ENCODE results near the gene NOL3. TPM values are rescaled to one million over a fixed set of nuclear protein-coding genes. Genes with fewer than 3 reads are reported as not detected.

Gene NOL3
- total RNA-seq, 1 donor from 2014 or later = 5.8 TPM

GRCh38 chr16:67150833-67151396, 19.4 kb upstream of the NOL3 start, which contains the start of gene B3GNT9:
Gene B3GNT9 (minus strand): TSS chr16:67150998. CDS start chr16:67150485, 513 bp downstream.
- H3K36me3 Mint-ChIP-seq (ENCODE audit: low read depth) = peaks cover 10% of the 10 kb centered on the region
- H3K4me3 Mint-ChIP-seq = peak within 1 kb of the TSS; percentile 84
- H3K9me3 Mint-ChIP-seq = no peaks in the 10 kb centered on the region
- H3K27me3 Mint-ChIP-seq (ENCODE audit: low read depth) = peaks cover 53% of the 10 kb centered on the region
- peaks cover 4% of the 10 kb centered on the region for H3K4me1 Mint-ChIP-seq
- H3K27ac Mint-ChIP-seq (ENCODE audit: unreplicated experiment) = no peak within 1 kb of the TSS
- TF ChIP-seq CTCF (conservative IDR thresholded peaks at IDR 0.05) = no peak
- DNase-seq (ENCODE audit: low read depth, low spot score) = peak; percentile 52

- H3K27ac Mint-ChIP-seq (ENCODE audit: unreplicated experiment) = no peak overlapping the region
- peak overlapping the region; percentile 84 for H3K4me3 Mint-ChIP-seq
- H3K4me1 Mint-ChIP-seq = peaks cover 4% of the 10 kb centered on the region
- no peaks in the 10 kb centered on the region for H3K9me3 Mint-ChIP-seq
- DNase-seq (ENCODE audit: low read depth, low spot score) = no peak
- peaks cover 59% of the 10 kb centered on the region for H3K27me3 Mint-ChIP-seq (ENCODE audit: low read depth)
- H3K36me3 Mint-ChIP-seq (ENCODE audit: low read depth) = peaks cover 10% of the 10 kb centered on the region
- peak; percentile 13 for TF ChIP-seq CTCF (conservative IDR thresholded peaks at IDR 0.05)
Measured at GRCh38 chr16:67151431-67152097, 18.8 kb upstream of the NOL3 start.

- H3K4me1 Mint-ChIP-seq = peaks cover 12% of the 10 kb centered on the region
- no peak for TF ChIP-seq CTCF (conservative IDR thresholded peaks at IDR 0.05)
- H3K27ac Mint-ChIP-seq (ENCODE audit: unreplicated experiment) = no peak overlapping the region
- H3K27me3 Mint-ChIP-seq (ENCODE audit: low read depth) = peaks cover 84% of the 10 kb centered on the region
- no peak for DNase-seq (ENCODE audit: low read depth, low spot score)
- no peaks in the 10 kb centered on the region for H3K36me3 Mint-ChIP-seq (ENCODE audit: low read depth)
- H3K4me3 Mint-ChIP-seq = no peak overlapping the region
- no peaks in the 10 kb centered on the region for H3K9me3 Mint-ChIP-seq
Measured at GRCh38 chr16:67154578-67155294, 15.6 kb upstream of the NOL3 start.

GRCh38 chr16:67155295-67156142, 14.8 kb upstream of the NOL3 start:
- peak; percentile 84 for DNase-seq (ENCODE audit: low read depth, low spot score)
- H3K36me3 Mint-ChIP-seq (ENCODE audit: low read depth) = no peaks in the 10 kb centered on the region
- no peaks in the 10 kb centered on the region for H3K9me3 Mint-ChIP-seq
- H3K4me1 Mint-ChIP-seq = peaks cover 12% of the 10 kb centered on the region
- peak overlapping the region; percentile 67 for H3K4me3 Mint-ChIP-seq
- peak; percentile 95 for TF ChIP-seq CTCF (conservative IDR thresholded peaks at IDR 0.05)
- peaks cover 92% of the 10 kb centered on the region for H3K27me3 Mint-ChIP-seq (ENCODE audit: low read depth)
- no peak overlapping the region for H3K27ac Mint-ChIP-seq (ENCODE audit: unreplicated experiment)

Measured in neural crest cell (in vitro differentiated cells).